ENCODE data around the gene SNX33.

GRCh38 chr15:75641603-75642002 lies 6.1 kb upstream of the SNX33 start:
- no peak for TF ChIP-seq EZH2 (IDR thresholded peaks at IDR 0.05)
- no peak for TF ChIP-seq POLR2AphosphoS5 (IDR thresholded peaks at IDR 0.05; ENCODE audit: borderline replicate concordance, low read depth, low read length)

All from SK-N-MC (cell line).